Astrocyte of the cerebellum (primary cell): ENCODE data around the gene TMEM245.

ENCODE experiments used
- DNase-seq: peaks from one replicate; pipeline ENCODE4 v3.0.0-alpha.2; 2011; ENCODE audit warnings: low read depth
- H3K4me3 ChIP-seq: 2 replicates; pipeline ENCODE4 v1.5.1; 2011; ENCODE audit warnings: mild to moderate bottlenecking, low read depth, low read length, moderate library complexity
- CTCF ChIP-seq: IDR thresholded peaks from 2 replicates; pipeline ENCODE4 v1.5.1; 2012; ENCODE audit warnings: low read length, low read depth, moderate library complexity, mild to moderate bottlenecking; ENCODE audit errors: missing control alignments
- in situ Hi-C: cut with HindIII; loops from 2 replicates; pipeline ENCODE4 v1.10.0; 2017; ENCODE audit warnings: low sequenced_read_pairs

Gene TMEM245

GRCh38 chr9:109163194-109163593 is 43.4 kb upstream of the TMEM245 start:
- no peak overlapping the region for H3K4me3 ChIP-seq
- no peak for DNase-seq
- in situ Hi-C loops, result no loop called here
- TF ChIP-seq CTCF, result no peak

GRCh38 chr9:109162677-109163076 is 42.9 kb upstream of the TMEM245 start:
- no peak for DNase-seq
- in situ Hi-C loops, result no loop called here
- no peak for TF ChIP-seq CTCF
- no peak overlapping the region for H3K4me3 ChIP-seq

- no peak overlapping the region for H3K4me3 ChIP-seq
- no peak for DNase-seq
- in situ Hi-C loops, result no loop called here
- TF ChIP-seq CTCF, result no peak
These were observed 41.7 kb upstream of the TMEM245 start for GRCh38 chr9:109161471-109161870.

GRCh38 chr9:109159583-109159982 is 39.8 kb upstream of the TMEM245 start:
- in situ Hi-C loops, result no loop called here

GRCh38 chr9:109158651-109159050 is 38.9 kb upstream of the TMEM245 start:
- no peak overlapping the region for H3K4me3 ChIP-seq
- no peak for TF ChIP-seq CTCF
- no peak for DNase-seq
- in situ Hi-C loops, result no loop called here

More at GRCh38 chr9:109159583-109159982, 39.8 kb upstream of the TMEM245 start:
- DNase-seq, result no peak
- H3K4me3 ChIP-seq, result no peak overlapping the region
- no peak for TF ChIP-seq CTCF

- no peak overlapping the region for H3K4me3 ChIP-seq
- no peak for DNase-seq
- in situ Hi-C loops, result no loop called here
- no peak for TF ChIP-seq CTCF
These were observed 37.0 kb upstream of the TMEM245 start for GRCh38 chr9:109156708-109157107.
